OCI-LY7 (cell line): ENCODE measurements around the gene P2RY8.

ENCODE experiments used
- EZH2phosphoT487 ChIP-seq: fragments of 200-600 bp; sonication (generic); IDR thresholded peaks from 2 replicates; pipeline ENCODE4 v1.6.1; 2018; ENCODE audit warnings: low read depth, borderline replicate concordance, mild to moderate bottlenecking, mixed run types, antibody characterized with exemption, low read length, moderate library complexity, mixed read lengths
- TF ChIP-seq, protein P1 (sequence below): fragments of 200-600 bp; sonication (generic); conservative IDR thresholded peaks from 2 replicates; pipeline ENCODE4 v1.5.1; 2014; ENCODE audit warnings: mild to moderate bottlenecking, antibody characterized with exemption, low read length, moderate library complexity, mixed read lengths

DNA sequence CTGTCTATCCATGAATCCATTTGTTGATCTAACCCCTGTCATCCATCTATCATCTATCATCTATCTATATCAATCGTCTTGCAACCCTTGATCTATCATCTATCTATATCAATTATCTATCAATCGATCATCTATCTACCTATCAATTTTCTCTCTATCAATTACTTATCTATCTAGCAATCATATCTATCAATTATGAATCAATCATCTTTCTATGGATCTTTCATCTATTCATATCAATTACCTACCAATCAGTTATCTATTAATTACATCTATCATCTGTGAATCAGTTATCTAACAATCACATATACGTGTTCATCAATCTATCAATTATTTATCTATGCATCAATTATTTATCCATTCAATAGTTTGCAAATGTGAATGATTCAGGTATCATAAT, 59.8 kb downstream of the P2RY8 start:
- TF ChIP-seq, protein P1, sequence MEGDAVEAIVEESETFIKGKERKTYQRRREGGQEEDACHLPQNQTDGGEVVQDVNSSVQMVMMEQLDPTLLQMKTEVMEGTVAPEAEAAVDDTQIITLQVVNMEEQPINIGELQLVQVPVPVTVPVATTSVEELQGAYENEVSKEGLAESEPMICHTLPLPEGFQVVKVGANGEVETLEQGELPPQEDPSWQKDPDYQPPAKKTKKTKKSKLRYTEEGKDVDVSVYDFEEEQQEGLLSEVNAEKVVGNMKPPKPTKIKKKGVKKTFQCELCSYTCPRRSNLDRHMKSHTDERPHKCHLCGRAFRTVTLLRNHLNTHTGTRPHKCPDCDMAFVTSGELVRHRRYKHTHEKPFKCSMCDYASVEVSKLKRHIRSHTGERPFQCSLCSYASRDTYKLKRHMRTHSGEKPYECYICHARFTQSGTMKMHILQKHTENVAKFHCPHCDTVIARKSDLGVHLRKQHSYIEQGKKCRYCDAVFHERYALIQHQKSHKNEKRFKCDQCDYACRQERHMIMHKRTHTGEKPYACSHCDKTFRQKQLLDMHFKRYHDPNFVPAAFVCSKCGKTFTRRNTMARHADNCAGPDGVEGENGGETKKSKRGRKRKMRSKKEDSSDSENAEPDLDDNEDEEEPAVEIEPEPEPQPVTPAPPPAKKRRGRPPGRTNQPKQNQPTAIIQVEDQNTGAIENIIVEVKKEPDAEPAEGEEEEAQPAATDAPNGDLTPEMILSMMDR = no peak
- TF ChIP-seq EZH2phosphoT487 = no peak
